NCI-H2029 treated with DMSO at 0.1 percent for 48 hours (cell line): ENCODE data around the gene TMPRSS11D.

Source experiments
- DNase-seq: peaks from one replicate; lab custom pipeline; 2025; lab: John Stamatoyannopoulos, UW

Gene TMPRSS11D

GRCh38 chr4:67885762-67886161 lies 2.0 kb upstream of the TMPRSS11D start:
- no peak for DNase-seq

GRCh38 chr4:67884701-67885100 lies 899 bp upstream of the TMPRSS11D start:
- DNase-seq: no peak

GRCh38 chr4:67883458-67883857 lies 344 bp downstream of the TMPRSS11D start:
- no peak for DNase-seq

- DNase-seq: no peak
Measured at GRCh38 chr4:67880866-67881610, 2.8 kb downstream of the TMPRSS11D start.

GRCh38 chr4:67879486-67879885 lies 4.3 kb downstream of the TMPRSS11D start:
- DNase-seq: no peak

GRCh38 chr4:67877086-67877485 lies 6.7 kb downstream of the TMPRSS11D start:
- no peak for DNase-seq

- no peak for DNase-seq
Measured at GRCh38 chr4:67874986-67875385, 8.8 kb downstream of the TMPRSS11D start.

GRCh38 chr4:67873116-67873515 lies 10.7 kb downstream of the TMPRSS11D start:
- DNase-seq: no peak

- no peak for DNase-seq
Measured at GRCh38 chr4:67871867-67872266, 11.9 kb downstream of the TMPRSS11D start.

- no peak for DNase-seq
Measured at GRCh38 chr4:67869580-67870190, 14.1 kb downstream of the TMPRSS11D start.

- no peak for DNase-seq
Measured at GRCh38 chr4:67861513-67861912, 22.3 kb downstream of the TMPRSS11D start.

- no peak for DNase-seq
Measured at GRCh38 chr4:67853336-67853735, 30.5 kb downstream of the TMPRSS11D start.

- DNase-seq: no peak
Measured at GRCh38 chr4:67820903-67821302, 62.9 kb downstream of the TMPRSS11D start.

- DNase-seq: no peak
Measured at GRCh38 chr4:67810011-67810410, 73.8 kb downstream of the TMPRSS11D start.

GRCh38 chr4:67809502-67809901 lies 74.3 kb downstream of the TMPRSS11D start:
- DNase-seq: no peak

GRCh38 chr4:67796810-67797209 lies 87.0 kb downstream of the TMPRSS11D start:
- no peak for DNase-seq

GRCh38 chr4:67790721-67791120 lies 93.1 kb downstream of the TMPRSS11D start:
- DNase-seq: no peak

GRCh38 chr4:67787311-67787710 lies 96.5 kb downstream of the TMPRSS11D start:
- DNase-seq: no peak

GRCh38 chr4:67785528-67785927 lies 98.3 kb downstream of the TMPRSS11D start:
- DNase-seq: no peak

- DNase-seq: no peak
Measured at GRCh38 chr4:67779631-67780030, 104.2 kb downstream of the TMPRSS11D start.

- no peak for DNase-seq
Measured at GRCh38 chr4:67776746-67777145, 107.1 kb downstream of the TMPRSS11D start.
